VCaP (cell line): Measurements from ENCODE around the gene AFAP1L1.
"Not testable (repeated sequence)": the region's sequence is repeated elsewhere in the genome, so short reads cannot be mapped to it uniquely, and the experiment has no call there.

Experiments
- H3K27ac ChIP-seq: fragments of 450-650 bp; 2 replicates; pipeline ENCODE4 v1.5.1; 2017
- CTCF ChIP-seq: fragments of 450-650 bp; conservative IDR thresholded peaks from 2 replicates; pipeline ENCODE4 v1.5.1; 2017; ENCODE audit warnings: mild to moderate bottlenecking, moderate library complexity

Gene AFAP1L1

GRCh38 chr5:149388498-149389190, 117.0 kb downstream of the AFAP1L1 start:
- H3K27ac ChIP-seq: no peak overlapping the region
- no peak for TF ChIP-seq CTCF

- no peak overlapping the region for H3K27ac ChIP-seq
- TF ChIP-seq CTCF: no peak
Measured at GRCh38 chr5:149389552-149390495, 118.2 kb downstream of the AFAP1L1 start.

- not testable (repeated sequence) for H3K27ac ChIP-seq
Measured at GRCh38 chr5:149391076-149391475, 119.4 kb downstream of the AFAP1L1 start.
